Stimulated activated memory B cell treated with anti-CD40 and anti-IgM and Interleukin-4, amounts not matched to agents 10 μg/mL and 1 μg/mL and 100 μg/mL, for 72 hours (primary cell): Measurements from ENCODE around the gene HCFC1R1.
"Not testable (repeated sequence)": the region's sequence is repeated elsewhere in the genome, so short reads cannot be mapped to it uniquely, and the experiment has no call there.

Experiments
- ATAC-seq: fragments of 150-1000 bp; cut with Tn5 transposase; 2 replicates; pipeline ENCODE4 v1.10.0; 2021
- H3K27ac Mint-ChIP-seq: one replicate; pipeline ENCODE4 v1.8.0; 2022; ENCODE audit warnings: mild to moderate bottlenecking, mixed read lengths
- H3K27me3 Mint-ChIP-seq: one replicate; pipeline ENCODE4 v1.8.0; 2022; ENCODE audit warnings: mixed read lengths
- H3K36me3 Mint-ChIP-seq: one replicate; pipeline ENCODE4 v1.8.0; 2022; ENCODE audit warnings: mixed read lengths
- H3K4me1 Mint-ChIP-seq: one replicate; pipeline ENCODE4 v1.8.0; 2022; ENCODE audit warnings: mixed read lengths
- H3K4me3 Mint-ChIP-seq: one replicate; pipeline ENCODE4 v1.8.0; 2022; ENCODE audit warnings: mild to moderate bottlenecking, moderate library complexity, mixed read lengths
- H3K9me3 Mint-ChIP-seq: one replicate; pipeline ENCODE4 v1.8.0; 2022; ENCODE audit warnings: mixed read lengths

The HCFC1R1 gene

DNA sequence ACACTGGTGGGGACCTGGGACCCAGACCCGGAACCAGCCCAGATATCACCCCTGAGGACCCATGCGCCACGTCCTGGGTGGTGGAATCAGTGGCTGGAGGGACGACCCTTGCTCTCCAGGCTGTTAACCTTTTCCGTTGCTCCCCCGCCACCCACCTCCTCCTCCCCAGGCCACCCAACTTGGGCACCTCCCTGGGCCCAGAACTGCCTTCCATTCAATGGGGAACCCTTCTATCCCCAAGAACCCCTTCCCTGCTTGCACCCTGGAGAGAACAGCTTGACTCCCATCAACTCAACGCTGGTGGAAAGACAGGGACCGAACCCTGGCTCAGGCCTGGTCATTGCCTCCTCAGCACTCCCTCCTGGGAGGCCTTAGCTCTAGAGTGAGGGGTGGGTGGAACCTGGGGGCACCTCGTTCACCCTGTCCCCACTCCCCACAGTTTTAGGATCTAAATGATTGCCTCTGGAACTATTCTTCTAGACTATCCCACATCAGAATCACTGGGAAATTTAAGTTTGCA, 36.0 kb upstream of the HCFC1R1 start:
- no peaks in the 10 kb centered on the region for H3K9me3 Mint-ChIP-seq
- H3K4me3 Mint-ChIP-seq: peak overlapping the region; percentile 86
- peaks cover 19% of the 10 kb centered on the region for H3K4me1 Mint-ChIP-seq
- H3K27me3 Mint-ChIP-seq: no peaks in the 10 kb centered on the region
- H3K36me3 Mint-ChIP-seq: no peaks in the 10 kb centered on the region
- H3K27ac Mint-ChIP-seq: peak overlapping the region; percentile 85
- no peak for ATAC-seq

DNA sequence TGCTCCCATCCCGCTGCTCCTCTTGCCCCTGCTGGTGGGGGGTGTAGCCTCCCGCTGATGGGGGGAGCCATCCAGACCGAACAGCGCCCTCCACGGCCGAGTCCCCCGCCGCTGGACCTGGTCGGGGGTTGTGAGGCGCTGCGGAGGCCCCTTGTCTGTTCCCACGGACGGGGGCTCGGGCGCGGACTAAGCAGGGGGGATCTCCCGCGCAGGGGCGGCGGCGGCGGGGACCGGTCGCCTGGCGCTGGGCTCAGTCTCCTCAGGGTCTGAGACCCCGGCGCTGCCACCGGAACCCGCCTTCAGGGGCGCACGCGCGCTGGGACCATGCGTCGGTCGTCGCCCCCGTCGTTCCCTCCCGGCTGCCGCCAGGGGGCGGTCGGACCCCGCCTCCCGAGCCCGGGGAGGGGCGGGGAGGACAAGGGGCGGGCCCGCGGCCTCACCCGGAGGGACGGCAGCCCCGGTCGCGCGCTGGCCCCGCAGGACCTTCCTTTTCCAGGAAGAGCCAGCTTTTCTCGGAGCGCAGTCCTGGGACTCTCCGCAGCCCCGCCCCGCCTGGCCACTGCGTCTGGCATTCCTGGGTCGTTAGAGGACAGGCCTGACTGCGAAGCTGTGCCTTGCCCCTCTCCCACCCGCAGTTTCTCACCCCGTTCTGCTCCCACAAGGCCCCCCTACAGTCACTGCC, 35.4 kb upstream of the HCFC1R1 start:
- ATAC-seq: peak; percentile 94
- H3K27ac Mint-ChIP-seq: peak overlapping the region; percentile 85

DNA sequence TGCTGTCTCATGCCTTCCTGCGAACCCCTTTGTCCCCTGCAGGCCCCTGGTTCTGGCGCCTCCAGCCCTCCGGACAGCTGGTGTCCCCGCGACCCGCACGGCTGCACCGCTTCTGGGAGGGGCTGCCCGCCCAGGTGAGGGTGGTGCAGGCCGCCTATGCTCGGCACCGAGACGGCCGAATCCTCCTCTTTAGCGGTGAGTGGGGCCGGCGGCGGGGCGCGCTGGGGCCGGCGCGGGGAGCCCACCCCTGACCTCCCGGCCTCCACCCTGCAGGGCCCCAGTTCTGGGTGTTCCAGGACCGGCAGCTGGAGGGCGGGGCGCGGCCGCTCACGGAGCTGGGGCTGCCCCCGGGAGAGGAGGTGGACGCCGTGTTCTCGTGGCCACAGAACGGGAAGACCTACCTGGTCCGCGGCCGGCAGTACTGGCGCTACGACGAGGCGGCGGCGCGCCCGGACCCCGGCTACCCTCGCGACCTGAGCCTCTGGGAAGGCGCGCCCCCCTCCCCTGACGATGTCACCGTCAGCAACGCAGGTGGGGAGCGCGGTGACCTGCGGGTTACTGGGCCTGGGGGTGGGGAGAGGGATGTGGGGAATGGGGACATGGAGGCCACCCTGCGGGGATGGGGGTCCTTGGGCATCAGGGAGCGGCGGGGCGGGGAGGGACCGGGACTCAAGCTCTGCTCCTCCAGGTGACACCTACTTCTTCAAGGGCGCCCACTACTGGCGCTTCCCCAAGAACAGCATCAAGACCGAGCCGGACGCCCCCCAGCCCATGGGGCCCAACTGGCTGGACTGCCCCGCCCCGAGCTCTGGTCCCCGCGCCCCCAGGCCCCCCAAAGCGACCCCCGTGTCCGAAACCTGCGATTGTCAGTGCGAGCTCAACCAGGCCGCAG, 34.6 kb upstream of the HCFC1R1 start:
- peaks cover 30% of the 10 kb centered on the region for H3K4me1 Mint-ChIP-seq
- H3K27ac Mint-ChIP-seq: peak overlapping the region; percentile 85
- peak; percentile 65 for ATAC-seq
- H3K4me3 Mint-ChIP-seq: peak overlapping the region; percentile 86
- H3K27me3 Mint-ChIP-seq: no peaks in the 10 kb centered on the region
- H3K36me3 Mint-ChIP-seq: peaks cover 9% of the 10 kb centered on the region
- H3K9me3 Mint-ChIP-seq: no peaks in the 10 kb centered on the region

More for the DNA sequence above, 35.4 kb upstream of the HCFC1R1 start:
- Mint-ChIP-seq H3K36me3 (peaks cover under 1% of the 10 kb centered on the region), H3K4me1 (peaks cover 22% of the 10 kb centered on the region), H3K4me3 (peak overlapping the region; percentile 86), H3K9me3 (no peaks in the 10 kb centered on the region), H3K27me3 (no peaks in the 10 kb centered on the region)

DNA sequence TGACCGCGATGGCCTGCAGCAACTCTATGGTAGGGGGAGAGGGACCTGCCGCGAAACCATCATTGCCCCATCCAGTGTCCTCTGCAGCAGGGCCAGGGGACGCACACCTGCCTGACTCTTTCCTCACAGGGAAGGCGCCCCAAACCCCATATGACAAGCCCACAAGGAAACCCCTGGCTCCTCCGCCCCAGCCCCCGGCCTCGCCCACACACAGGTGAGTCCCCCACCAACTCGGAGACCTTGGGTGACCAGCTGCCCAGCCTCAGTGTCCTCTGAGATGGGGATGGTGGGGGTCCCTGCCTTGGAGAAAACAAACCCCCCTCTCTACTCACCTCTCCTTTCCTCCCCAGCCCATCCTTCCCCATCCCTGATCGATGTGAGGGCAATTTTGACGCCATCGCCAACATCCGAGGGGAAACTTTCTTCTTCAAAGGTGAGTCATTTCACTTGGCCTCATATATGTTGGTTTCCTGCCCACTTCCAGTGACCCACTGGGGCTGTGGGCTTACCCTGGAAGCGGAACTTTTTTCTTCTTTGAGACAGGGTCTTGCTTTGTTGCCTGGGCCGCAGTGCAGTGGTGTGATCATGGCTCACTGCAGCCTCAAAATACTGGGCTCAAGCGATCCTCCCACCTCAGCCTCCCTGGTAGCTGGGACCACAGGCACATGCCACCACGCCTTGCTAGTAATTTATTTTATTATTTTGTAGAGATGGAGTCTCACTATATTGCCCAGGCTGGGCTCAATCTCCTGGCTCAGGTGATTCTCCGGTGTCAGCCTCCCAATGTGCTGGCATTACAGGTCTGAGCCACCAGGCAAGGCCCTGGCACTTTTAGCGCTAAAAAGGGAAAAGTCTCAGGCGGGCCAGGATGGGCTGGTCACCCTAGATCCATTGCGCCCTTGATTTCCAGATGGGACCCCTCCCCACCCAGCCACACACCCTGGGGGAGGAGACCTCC, 33.7 kb upstream of the HCFC1R1 start:
- H3K4me3 Mint-ChIP-seq: no peak overlapping the region
- ATAC-seq: no peak
- peaks cover 30% of the 10 kb centered on the region for H3K4me1 Mint-ChIP-seq
- H3K9me3 Mint-ChIP-seq: no peaks in the 10 kb centered on the region
- no peaks in the 10 kb centered on the region for H3K27me3 Mint-ChIP-seq
- H3K27ac Mint-ChIP-seq: no peak overlapping the region
- peaks cover 9% of the 10 kb centered on the region for H3K36me3 Mint-ChIP-seq

DNA sequence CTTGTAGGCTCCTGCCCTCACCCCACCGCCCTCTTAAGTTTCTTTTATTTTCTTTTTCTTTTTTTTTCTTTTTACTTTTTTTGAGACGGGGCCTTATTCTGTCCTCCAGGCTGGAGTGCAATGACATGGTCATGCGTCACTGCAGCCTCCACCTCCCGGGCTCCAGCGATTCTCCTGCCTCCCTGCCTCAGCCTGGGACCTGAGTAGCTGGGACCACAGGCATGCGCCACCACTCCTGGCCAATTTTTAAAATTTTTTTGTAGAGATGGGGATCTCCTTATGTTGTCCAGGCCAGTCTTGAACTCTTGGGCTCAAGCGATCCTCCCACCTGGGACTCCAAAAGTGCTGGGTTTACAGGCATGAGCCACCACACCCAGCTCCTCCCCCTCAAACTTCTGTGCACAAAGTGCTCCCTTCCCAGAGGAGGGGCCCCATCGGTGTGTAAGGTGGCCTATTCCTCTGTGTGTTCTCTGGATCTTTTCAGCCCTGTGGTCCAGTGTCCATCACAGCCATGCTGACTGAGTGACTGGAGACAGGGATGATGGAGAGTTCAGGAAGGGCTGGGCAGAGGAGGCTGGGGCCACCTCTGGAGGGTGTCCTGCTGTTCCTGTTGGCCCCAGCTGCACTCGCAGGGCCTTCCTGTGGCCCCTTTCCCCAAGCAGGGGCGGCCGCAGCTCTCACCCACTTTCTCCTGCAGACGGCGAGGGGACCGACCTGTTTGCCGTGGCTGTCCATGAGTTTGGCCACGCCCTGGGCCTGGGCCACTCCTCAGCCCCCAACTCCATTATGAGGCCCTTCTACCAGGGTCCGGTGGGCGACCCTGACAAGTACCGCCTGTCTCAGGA, 32.8 kb upstream of the HCFC1R1 start:
- Mint-ChIP-seq H3K36me3 (peaks cover 9% of the 10 kb centered on the region), H3K9me3 (no peaks in the 10 kb centered on the region), H3K4me1 (peaks cover 30% of the 10 kb centered on the region), H3K4me3 (no peak overlapping the region), H3K27ac (no peak overlapping the region), H3K27me3 (no peaks in the 10 kb centered on the region)
- no peak for ATAC-seq

DNA sequence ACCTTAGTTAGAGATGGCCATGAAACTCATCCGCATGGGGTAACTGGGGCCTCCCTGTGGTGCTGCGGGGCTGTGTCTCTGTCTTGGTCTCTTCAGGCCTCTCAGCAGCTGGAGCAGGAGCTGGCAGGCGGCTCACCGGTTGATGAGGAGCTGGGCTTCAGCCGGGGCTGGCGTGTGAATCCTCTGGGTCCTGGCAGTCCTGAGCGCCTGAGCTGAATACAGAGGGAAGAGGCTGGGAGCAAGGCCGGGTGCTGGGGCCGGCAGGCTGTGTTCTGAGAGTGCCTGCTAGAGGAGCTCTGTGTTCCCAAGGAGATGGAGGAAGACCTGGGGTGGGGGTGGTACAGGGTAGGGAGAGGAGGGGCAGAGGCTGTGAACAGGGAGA, 32.0 kb upstream of the HCFC1R1 start:
- peaks cover 30% of the 10 kb centered on the region for H3K4me1 Mint-ChIP-seq
- H3K4me3 Mint-ChIP-seq, H3K27ac Mint-ChIP-seq: not testable (repeated sequence)

DNA sequence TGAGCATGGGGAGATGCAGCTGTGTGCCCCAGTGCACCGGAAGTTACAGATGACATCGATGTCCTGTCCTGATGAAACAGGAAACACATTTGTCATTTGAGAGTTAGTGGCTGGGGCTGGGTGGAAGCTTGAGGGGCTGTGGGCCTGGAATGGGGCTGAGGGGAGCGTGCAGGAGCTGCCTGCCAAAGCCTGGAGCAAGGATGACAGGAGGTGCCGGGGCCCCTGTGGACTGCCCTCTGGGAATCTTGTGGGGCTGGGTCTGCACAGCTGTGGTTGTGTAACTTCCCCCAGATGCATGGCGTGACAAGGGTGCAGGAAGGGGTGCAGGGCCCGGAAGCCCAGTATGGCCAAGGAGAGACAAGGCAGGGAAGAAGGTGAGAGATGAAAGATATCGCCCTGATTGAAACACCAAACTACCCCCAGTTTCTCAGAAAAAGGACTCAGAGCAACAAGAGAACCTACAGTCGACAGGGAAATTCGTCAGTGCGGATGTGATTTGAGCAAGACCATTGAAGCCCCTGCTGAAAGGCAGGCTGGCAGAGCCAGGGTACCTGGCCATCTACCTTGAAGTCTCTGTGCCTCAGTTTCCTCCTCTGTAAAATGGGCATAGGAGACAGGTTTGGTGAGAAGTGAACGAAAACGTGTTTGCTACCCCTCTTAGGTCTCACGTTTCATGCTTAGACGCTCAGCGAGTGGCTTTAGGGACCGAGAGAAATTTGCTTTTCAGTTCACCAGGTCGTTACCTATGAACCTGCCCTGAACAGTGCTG, 31.4 kb upstream of the HCFC1R1 start:
- Mint-ChIP-seq H3K36me3 (peaks cover 9% of the 10 kb centered on the region), H3K27ac (no peak overlapping the region), H3K4me3 (no peak overlapping the region), H3K4me1 (peaks cover 30% of the 10 kb centered on the region), H3K9me3 (no peaks in the 10 kb centered on the region), H3K27me3 (no peaks in the 10 kb centered on the region)
- ATAC-seq: no peak

More for the DNA sequence above, 32.0 kb upstream of the HCFC1R1 start:
- not testable (repeated sequence) for H3K27me3 Mint-ChIP-seq, H3K36me3 Mint-ChIP-seq, ATAC-seq, H3K9me3 Mint-ChIP-seq

DNA sequence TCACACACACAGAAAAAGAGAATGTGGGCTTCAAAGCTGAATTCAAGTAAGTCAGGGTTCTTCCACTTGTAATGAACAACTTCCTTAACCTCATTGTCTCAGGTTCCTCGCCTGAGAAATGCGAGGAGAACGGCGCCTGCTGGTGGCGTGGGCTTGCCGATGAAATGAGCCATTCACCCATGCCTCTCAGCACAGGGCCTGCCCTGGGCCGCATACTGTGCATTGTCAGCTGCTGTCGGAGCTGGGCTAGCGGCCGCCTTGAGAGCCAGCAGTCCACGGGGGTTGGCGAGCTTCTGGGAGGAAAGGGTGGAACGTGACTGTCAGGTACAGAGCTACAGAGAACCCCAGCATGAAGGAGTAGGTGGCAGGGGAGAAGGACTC, 29.6 kb upstream of the HCFC1R1 start:
- not testable (repeated sequence) for H3K27ac Mint-ChIP-seq, H3K36me3 Mint-ChIP-seq, ATAC-seq, H3K4me3 Mint-ChIP-seq, H3K9me3 Mint-ChIP-seq
- Mint-ChIP-seq H3K27me3 (peaks cover 12% of the 10 kb centered on the region), H3K4me1 (peaks cover 26% of the 10 kb centered on the region)

DNA sequence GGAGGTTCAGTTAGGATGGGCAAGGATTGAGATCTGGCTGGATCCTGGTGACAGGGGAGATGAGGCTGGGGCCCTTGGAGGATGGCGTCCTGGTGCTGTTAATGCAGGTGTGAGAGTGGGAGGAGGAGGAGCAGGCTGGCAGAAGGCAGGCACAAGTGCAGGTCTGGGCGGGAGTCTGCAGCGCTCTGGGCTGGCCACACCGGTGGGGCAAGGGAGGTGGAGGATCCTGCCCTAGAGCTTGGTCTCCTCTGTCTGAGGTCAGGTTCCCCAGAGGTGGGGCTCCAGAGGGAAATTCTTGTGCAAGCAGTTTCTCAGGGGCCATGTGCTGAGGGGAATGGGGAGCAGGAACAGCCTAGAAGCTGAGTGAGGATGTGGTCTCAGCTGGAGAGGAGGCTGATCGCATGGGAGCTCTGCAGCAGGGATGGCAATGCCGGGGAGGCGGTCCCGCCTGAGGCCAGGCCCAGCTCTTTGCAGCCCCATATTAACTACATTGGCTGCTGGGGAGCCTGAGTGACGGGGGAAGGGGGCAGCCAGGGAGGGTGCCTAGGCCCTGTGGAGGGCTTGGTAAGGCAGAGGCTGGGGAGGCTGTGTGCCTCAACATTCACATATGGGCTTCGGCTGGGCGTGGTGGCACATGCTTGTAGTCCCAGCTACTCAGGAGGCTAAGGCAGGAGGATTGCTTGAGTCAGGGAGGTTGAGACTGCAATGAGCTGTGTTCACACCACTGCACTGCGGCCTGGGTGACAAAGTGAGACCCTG, 29.0 kb upstream of the HCFC1R1 start:
- not testable (repeated sequence) for ATAC-seq, H3K27ac Mint-ChIP-seq, H3K9me3 Mint-ChIP-seq, H3K36me3 Mint-ChIP-seq, H3K4me3 Mint-ChIP-seq
- H3K4me1 Mint-ChIP-seq: peaks cover 29% of the 10 kb centered on the region
- peaks cover 18% of the 10 kb centered on the region for H3K27me3 Mint-ChIP-seq

DNA sequence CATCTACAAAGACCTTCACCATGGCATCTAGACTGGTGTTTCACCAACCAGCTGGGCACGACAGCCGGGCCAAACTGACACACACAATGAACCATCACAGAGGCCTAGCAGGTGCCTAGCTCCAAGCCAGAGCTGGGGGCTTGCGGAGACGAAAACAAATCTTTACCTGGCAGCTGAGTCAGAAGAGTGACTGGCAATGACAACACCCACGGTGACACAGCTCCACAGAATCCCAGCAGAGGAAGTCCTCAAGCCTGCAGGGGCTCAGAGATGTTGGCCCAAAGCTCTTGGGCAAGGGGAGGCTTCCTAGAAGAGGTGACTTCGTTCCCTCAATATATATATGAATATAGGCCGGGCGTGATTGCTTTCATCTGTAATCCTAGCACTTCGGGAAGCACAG, 27.8 kb upstream of the HCFC1R1 start:
- H3K4me3 Mint-ChIP-seq: no peak overlapping the region
- H3K27me3 Mint-ChIP-seq: peaks cover 18% of the 10 kb centered on the region
- H3K4me1 Mint-ChIP-seq: peaks cover 29% of the 10 kb centered on the region
- H3K27ac Mint-ChIP-seq: no peak overlapping the region
- peaks cover 9% of the 10 kb centered on the region for H3K36me3 Mint-ChIP-seq
- ATAC-seq: no peak
- H3K9me3 Mint-ChIP-seq: no peaks in the 10 kb centered on the region

DNA sequence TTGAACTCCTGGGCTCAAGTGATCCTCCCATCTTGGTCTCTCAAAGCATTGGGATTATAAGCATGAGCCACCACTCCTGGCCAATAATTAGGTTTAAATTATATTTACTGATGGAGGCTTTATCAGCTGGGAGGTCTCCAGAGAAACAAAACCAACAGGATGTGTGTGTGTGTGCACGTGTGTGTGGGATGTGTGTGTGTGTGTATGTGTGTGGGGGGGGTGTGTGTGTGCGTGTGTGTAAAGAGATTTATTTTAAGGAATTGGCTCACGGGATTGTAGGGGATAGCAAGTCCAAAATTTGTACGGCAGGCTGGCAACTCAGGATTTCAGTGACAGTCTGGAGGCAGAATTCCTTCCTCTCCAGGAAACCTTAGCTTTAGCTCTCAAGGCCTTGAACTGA, 27.3 kb upstream of the HCFC1R1 start:
- Mint-ChIP-seq H3K4me1 (peaks cover 30% of the 10 kb centered on the region), H3K9me3 (no peaks in the 10 kb centered on the region), H3K27ac (no peak overlapping the region), H3K27me3 (peaks cover 18% of the 10 kb centered on the region), H3K36me3 (peaks cover 9% of the 10 kb centered on the region), H3K4me3 (no peak overlapping the region)
- ATAC-seq: no peak

DNA sequence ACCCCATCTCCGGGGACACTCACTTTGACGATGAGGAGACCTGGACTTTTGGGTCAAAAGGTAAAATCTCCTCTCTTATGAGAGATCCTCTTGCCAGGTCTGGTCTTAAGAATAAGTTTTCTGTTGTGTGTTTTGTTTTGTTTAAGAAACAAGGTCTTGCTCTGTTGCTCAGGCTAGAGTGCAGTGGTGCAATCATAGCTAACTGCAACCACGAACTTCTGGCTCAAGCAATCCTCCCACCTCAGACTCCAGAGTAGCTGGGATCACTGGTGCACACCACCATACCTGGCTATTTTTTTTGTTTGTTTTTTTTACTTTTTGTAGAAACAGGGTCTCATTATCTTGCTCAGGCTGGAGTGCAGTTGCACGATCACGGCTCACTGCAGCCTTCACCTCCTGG, 26.7 kb upstream of the HCFC1R1 start:
- no peak for ATAC-seq
- peaks cover 21% of the 10 kb centered on the region for H3K27me3 Mint-ChIP-seq
- peaks cover 9% of the 10 kb centered on the region for H3K36me3 Mint-ChIP-seq
- no peak overlapping the region for H3K27ac Mint-ChIP-seq
- no peaks in the 10 kb centered on the region for H3K9me3 Mint-ChIP-seq
- H3K4me1 Mint-ChIP-seq: peaks cover 30% of the 10 kb centered on the region
- no peak overlapping the region for H3K4me3 Mint-ChIP-seq

DNA sequence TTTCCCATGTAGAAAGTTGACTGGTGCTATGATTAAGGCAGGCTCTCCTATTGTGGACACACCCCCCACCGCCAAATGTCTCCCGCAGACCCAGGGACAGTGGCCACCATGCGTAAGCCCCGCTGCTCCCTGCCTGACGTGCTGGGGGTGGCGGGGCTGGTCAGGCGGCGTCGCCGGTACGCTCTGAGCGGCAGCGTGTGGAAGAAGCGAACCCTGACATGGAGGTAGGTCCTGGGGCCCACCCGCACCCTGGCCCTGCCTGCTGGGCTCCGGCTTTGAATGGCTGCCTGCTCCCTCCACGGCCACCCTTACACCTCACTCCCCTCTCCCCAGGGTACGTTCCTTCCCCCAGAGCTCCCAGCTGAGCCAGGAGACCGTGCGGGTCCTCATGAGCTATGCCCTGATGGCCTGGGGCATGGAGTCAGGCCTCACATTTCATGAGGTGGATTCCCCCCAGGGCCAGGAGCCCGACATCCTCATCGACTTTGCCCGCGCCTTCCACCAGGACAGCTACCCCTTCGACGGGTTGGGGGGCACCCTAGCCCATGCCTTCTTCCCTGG, 26.3 kb upstream of the HCFC1R1 start:
- no peak overlapping the region for H3K4me3 Mint-ChIP-seq

More for the DNA sequence above, 26.3 kb upstream of the HCFC1R1 start:
- Mint-ChIP-seq H3K27ac (no peak overlapping the region), H3K27me3 (peaks cover 26% of the 10 kb centered on the region), H3K4me1 (peaks cover 30% of the 10 kb centered on the region), H3K9me3 (no peaks in the 10 kb centered on the region), H3K36me3 (peaks cover 9% of the 10 kb centered on the region)
- ATAC-seq: no peak
